Middle frontal gyrus (tissue), 1 donor: ENCODE measurements around the gene ADO.

Experiments used
- DNase-seq: peaks from one replicate; pipeline ENCODE4 v3.0.0-alpha.2; 2015; ENCODE audit warnings: low spot score; ENCODE audit errors: extremely low spot score

Gene ADO

GRCh38 chr10:62792261-62792660 is 12.3 kb upstream of the ADO start:
- no peak for DNase-seq

- DNase-seq: no peak
These were observed 10.2 kb upstream of the ADO start for GRCh38 chr10:62794306-62794705.

- no peak for DNase-seq
These were observed 9.4 kb upstream of the ADO start for GRCh38 chr10:62795100-62795499.

GRCh38 chr10:62795762-62796161 is 8.8 kb upstream of the ADO start:
- DNase-seq: no peak

GRCh38 chr10:62796896-62797295 is 7.6 kb upstream of the ADO start:
- DNase-seq: no peak

- no peak for DNase-seq
These were observed 2.6 kb upstream of the ADO start for GRCh38 chr10:62801871-62802270.

GRCh38 chr10:62803724-62804355 is 680 bp upstream of the ADO start:
- no peak for DNase-seq

GRCh38 chr10:62805231-62806099 is 945 bp downstream of the ADO start:
- no peak for DNase-seq

GRCh38 chr10:62806251-62806650 is 1.7 kb downstream of the ADO start:
- no peak for DNase-seq

- no peak for DNase-seq
These were observed 5.8 kb downstream of the ADO start for GRCh38 chr10:62810156-62810902.

GRCh38 chr10:62811159-62811875 is 6.8 kb downstream of the ADO start:
- no peak for DNase-seq

- DNase-seq: no peak
These were observed 8.3 kb downstream of the ADO start for GRCh38 chr10:62812672-62813439.

- no peak for DNase-seq
These were observed 8.9 kb downstream of the ADO start for GRCh38 chr10:62813453-62813852.

GRCh38 chr10:62813981-62814380 is 9.5 kb downstream of the ADO start:
- no peak for DNase-seq

- DNase-seq: no peak
These were observed 10.3 kb downstream of the ADO start for GRCh38 chr10:62814756-62815380.

GRCh38 chr10:62815381-62816075 is 11.0 kb downstream of the ADO start:
- no peak for DNase-seq

- no peak for DNase-seq
These were observed 11.5 kb downstream of the ADO start for GRCh38 chr10:62816076-62816330.

- DNase-seq: peak; percentile 89
These were observed 12.0 kb downstream of the ADO start, which contains the start of gene EGR2 for GRCh38 chr10:62816331-62817120. TSS of gene EGR2 (minus strand) at chr10:62816366. CDS start at chr10:62816029, 337 bp downstream.
